Measurements from ENCODE around the gene ZNF165.
"Not testable (repeated sequence)": the region's sequence is repeated elsewhere in the genome, so short reads cannot be mapped to it uniquely, and the experiment has no call there.

Gene ZNF165

GRCh38 chr6:28080381-28080630 lies at the start of gene ZNF165:
TSS of gene ZNF165 (plus strand) at chr6:28080568. CDS start at chr6:28085481, 4,913 bp downstream.
- not testable (repeated sequence) for DNase-seq

- no peak for DNase-seq
Observed at GRCh38 chr6:28053584-28053983, 26.8 kb upstream of the ZNF165 start.

- no peak for DNase-seq
Observed at GRCh38 chr6:28060405-28060804, 20.0 kb upstream of the ZNF165 start.

- no peak for DNase-seq
Observed at GRCh38 chr6:28064272-28064671, 16.1 kb upstream of the ZNF165 start.

DNA sequence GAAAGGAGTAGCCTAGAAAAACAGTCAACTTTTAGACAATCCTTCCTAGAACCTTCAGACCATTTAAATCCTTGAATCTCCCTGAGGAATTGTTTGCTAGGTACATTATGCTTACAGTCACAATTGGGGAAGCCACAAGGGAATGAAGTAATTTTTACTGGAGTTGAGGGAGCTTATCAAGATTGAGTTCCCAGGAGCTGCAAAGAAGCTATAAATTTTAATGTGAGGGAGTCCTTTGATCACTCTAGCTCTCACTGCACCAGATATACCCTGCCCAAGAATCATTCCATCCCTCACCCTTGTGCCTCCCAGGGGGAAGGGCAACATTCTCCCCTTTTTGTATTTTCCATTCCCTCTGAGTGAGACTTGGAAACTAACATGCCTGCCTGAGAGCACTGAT lies 12.3 kb upstream of the ZNF165 start:
- no peak for DNase-seq

- DNase-seq = not testable (repeated sequence)
Observed at GRCh38 chr6:28070968-28071367, 9.4 kb upstream of the ZNF165 start.

DNA sequence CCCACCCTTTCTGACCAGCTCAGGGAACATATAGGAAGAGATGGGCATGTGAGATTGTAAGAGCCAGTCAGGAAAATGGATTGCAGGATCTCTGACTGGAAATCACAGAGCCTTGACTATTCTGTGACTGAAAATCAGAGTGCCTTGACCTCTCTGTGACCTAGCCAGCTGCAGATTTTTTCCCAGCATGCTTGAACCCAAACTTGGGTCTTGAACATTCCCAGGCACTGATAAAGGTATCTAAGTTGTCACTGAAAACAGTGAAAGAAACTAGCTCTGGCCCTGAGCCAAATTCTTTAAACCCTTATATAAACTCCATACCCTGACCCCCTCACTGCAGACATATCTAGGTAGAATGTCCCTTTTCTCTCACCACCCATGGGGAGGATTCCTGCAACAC lies 2.3 kb upstream of the ZNF165 start:
- no peak for DNase-seq

DNA sequence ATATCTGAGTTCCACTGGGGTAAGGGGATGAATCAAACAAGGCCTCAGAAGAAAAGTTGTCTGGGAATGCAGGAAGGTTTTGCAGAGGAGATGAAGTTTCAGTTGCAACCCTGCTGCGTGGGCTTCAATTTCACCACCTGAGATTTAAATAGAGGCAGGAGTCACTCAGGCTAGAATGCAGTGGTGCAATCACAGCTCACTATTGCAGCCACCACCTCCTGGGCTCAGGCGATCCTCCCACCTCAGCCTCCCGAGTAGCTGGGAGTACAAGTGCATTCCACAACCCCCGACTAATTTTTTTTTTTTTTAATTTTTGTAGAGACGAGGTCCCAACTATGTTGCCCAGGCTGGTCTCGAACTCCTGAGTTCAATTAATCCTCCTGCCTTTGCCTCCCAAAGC lies 1.5 kb upstream of the ZNF165 start:
- no peak for DNase-seq

- DNase-seq = peak; percentile 86
Observed at GRCh38 chr6:28080631-28081485, 490 bp downstream of the ZNF165 start.

DNA sequence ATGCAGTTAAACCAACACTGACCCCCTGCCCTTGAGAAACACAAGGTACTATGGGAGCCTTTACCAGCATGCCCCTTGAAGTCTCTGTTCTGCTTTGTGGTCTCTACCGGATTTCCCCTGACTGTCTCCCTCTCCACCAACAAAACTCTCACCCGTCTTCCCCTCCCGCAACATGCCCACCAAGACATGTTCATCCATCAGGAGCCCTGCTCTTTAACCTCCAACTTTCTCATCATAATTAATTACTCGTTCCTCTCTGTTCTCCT lies 1.1 kb downstream of the ZNF165 start:
- DNase-seq = peak; percentile 47

- DNase-seq = no peak
Observed at GRCh38 chr6:28082939-28083338, 2.6 kb downstream of the ZNF165 start.

- DNase-seq = no peak
Observed at GRCh38 chr6:28089054-28089453, 8.7 kb downstream of the ZNF165 start.

DNA sequence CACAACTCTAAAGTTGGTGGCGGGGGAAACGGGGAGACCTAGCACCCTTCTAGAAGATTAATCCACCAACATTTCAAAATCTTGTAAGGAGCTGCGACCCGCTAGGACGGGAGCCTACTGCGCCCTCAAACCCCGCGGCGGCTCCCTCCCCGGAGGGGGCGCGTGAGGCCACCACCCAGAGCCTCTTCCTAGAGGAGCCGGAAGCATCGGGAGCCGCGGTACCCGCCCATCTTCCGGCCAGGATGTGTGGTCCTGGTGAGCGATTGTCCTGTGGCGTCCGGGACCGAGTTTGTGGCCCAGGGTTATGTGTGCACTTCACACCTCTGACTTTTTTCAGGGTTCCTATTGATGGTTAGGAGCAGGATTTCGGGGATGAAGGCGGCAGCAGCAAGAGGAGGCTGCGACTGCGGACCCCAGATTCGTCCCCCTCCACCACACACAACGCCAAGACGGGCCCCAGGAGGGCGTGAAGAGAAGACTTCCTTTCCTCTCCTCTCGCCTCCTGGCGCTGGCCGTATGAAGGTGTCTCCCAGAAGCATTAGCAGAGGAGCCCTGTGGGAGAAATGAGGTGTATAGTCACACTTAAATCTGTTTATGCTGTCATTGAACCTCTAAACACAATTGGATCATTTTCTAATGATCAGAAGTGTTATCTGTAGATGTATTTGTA lies 10.7 kb downstream of the ZNF165 start:
- DNase-seq = no peak

- not testable (repeated sequence) for DNase-seq
Observed at GRCh38 chr6:28102222-28102621, 21.9 kb downstream of the ZNF165 start.

- DNase-seq = not testable (repeated sequence)
Observed at GRCh38 chr6:28102699-28103098, 22.3 kb downstream of the ZNF165 start.

DNA sequence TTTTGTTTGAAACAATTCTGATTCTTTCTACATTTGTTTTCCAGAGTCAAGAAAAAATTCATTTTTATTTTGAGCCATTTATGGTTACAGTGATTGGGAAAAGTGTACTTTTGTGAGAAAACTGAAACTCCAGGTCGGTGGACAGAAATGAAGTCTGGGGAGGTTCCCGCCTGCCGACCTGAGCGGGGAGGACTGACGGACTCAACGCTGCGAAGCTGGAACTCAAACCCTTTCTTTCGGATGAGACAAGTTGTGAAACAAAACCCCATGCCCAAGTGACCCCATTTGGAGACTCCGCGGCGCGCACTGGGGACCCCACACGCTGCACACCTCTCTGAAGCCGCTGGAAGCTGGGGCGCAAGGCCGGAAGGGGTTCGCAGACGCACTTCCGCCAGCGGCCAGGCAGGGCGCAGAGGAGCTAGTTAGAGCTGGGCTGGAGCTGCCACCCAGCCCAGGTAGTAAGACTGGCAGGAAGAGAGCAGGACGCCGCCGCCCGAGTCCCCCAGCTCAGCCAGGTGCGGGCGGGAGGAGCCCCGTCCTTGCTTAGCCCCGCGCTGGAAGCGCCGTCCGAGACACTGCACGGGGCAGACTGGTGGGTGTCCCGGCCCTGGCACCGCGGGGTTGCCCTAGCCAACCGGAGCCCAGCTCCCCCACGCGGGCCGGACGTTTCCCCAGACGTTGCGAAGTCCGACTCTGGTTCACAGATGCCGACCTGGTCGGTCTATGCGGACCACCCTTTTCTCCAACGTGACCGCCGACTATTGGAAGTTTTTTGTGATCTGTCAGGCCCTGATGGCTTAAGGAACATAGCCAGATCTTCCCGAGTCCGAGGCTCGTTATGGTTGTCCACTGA lies 24.2 kb downstream of the ZNF165 start:
- peak; percentile 72 for DNase-seq

DNA sequence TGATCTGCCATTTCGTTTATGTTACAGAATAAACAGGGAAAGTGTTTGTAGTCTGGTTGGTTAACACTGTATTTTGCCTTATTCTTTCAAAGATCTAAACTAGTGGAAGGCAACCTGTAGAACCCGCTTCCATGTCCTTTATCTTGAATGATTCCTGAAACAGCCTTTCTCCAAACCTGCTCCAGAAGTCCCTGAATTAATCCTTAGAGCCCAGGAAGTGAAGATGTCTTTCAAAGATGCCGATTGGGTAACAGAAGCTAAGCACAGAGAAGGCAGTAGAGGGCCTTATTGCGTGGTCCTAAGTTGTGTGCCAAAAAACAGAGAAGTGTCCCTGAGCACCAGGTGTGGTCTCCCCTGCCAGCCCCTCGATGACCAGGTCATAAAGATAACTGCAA lies 24.9 kb downstream of the ZNF165 start:
- no peak for DNase-seq

DNA sequence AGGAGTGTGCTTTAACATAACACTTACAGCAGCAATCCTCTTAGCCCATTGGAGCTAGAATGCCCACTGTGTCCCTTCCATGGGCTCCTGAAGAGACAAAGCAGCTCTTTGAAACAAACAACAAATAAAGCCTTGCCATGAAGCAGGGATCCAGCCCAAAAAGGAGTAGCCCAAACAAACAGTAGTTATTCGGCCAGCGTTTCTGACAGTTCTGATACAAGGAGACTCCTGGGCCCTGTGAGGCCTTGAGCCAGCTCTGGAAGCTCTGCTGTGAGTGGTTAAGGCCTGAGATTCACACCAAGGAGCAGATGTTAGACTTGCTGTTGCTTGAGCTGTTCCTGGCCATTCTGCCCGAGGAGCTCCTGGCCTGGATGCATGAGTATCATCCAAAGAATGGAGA lies 27.1 kb downstream of the ZNF165 start:
- no peak for DNase-seq

GRCh38 chr6:28111964-28112363 lies 31.6 kb downstream of the ZNF165 start:
- DNase-seq = no peak

DNA sequence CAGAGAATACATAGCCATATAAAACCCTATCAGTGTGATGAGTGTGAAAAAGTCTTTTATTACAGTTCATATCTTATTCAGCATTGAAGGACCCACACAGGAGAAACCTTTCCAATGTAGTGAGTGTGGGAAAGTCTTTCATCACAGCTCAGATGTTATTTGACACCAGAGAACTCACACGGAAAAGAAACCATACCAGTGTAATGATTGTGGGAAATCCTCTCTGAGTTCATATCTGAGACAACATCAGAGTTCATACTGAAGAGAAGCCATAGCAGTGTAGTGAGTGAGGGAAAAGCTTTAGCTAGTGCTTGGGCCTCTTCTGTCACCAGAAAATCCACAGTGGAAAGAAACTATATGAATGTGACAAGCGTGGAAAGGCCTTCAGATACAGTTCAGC lies 35.4 kb downstream of the ZNF165 start:
- no peak for DNase-seq

GRCh38 chr6:28117386-28118050 lies 37.1 kb downstream of the ZNF165 start:
- DNase-seq = no peak

GRCh38 chr6:28118217-28118616 lies 37.8 kb downstream of the ZNF165 start:
- DNase-seq = no peak

DNA sequence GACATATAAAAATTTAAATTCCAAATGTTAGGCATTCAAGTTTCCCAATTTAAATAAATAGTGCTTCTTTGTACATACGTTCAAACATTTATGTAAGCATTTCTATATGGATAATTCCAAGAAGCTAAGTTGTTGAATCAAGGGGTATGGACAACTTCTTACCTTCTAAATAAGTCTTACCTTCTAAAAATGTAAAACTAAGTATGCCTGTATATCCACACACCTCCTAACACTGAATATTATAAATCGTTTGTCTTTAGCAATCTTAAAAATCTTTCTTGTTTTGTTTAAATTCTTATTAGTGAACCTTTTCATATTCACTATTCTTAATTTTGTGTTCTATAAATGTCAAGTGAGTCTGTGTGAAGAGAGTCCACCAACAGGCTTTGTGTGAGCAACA lies 41.5 kb downstream of the ZNF165 start:
- no peak for DNase-seq

Data from GDM1 (cell line).